A673 (cell line): Measurements from ENCODE around the gene TPGS2. TPM values are rescaled to one million over a fixed set of nuclear protein-coding genes. Genes with fewer than 3 reads are reported as not detected.

Experiments
- BruUV-seq: library from RNA; stranded (reverse); fragments of 400-500 nt; replicated peaks from 2 replicates; lab custom pipeline; 2021; lab: Mats Ljungman, UMichigan
- CTCF ChIA-PET: fragments of 300-600 bp; sonication (Branson Sonifier 250); formaldehyde crosslinking; loops from one replicate; lab custom pipeline; 2022; ENCODE audit warnings: antibody characterized with exemption; lab: Charles Lee
- POLR2A ChIA-PET: fragments of 300-600 bp; sonication (Branson Sonifier 250); formaldehyde crosslinking; loops from one replicate; lab custom pipeline; 2022; ENCODE audit warnings: antibody characterized with exemption; ENCODE audit not compliant: low non-redundant PET; lab: Charles Lee
- DNase-seq: peaks from one replicate; pipeline ENCODE4 v3.0.0-alpha.2; 2015; ENCODE audit warnings: low spot score
- H3K27ac ChIP-seq: fragments of 200-600 bp; sonication (generic); 2 replicates; pipeline ENCODE4 v1.5.1; 2016; ENCODE audit warnings: mixed run types, low read depth, mild to moderate bottlenecking, mixed read lengths, antibody characterized with exemption, low read length; ENCODE audit not compliant: poor library complexity, severe bottlenecking
- H3K27me3 ChIP-seq: fragments of 200-600 bp; sonication (generic); replicated peaks from 2 replicates; pipeline ENCODE4 v1.6.1; 2017; ENCODE audit warnings: mixed run types, low read depth, mild to moderate bottlenecking, mixed read lengths, antibody characterized with exemption, low read length; ENCODE audit not compliant: insufficient read depth, poor library complexity
- H3K36me3 ChIP-seq: fragments of 200-600 bp; sonication (generic); 2 replicates; pipeline ENCODE4 v1.6.1; 2016; ENCODE audit warnings: mixed run types, mild to moderate bottlenecking, mixed read lengths, antibody characterized with exemption, low read length; ENCODE audit not compliant: insufficient read depth, poor library complexity, severe bottlenecking
- H3K4me1 ChIP-seq: fragments of 200-600 bp; sonication (generic); 2 replicates; pipeline ENCODE4 v1.6.1; 2017; ENCODE audit warnings: mixed run types, mild to moderate bottlenecking, mixed read lengths, antibody characterized with exemption, low read length; ENCODE audit not compliant: insufficient read depth, poor library complexity, severe bottlenecking
- H3K4me3 ChIP-seq: fragments of 200-600 bp; sonication (generic); 2 replicates; pipeline ENCODE4 v1.5.1; 2016; ENCODE audit warnings: low read depth, mixed run types, mild to moderate bottlenecking, mixed read lengths, low read length; ENCODE audit not compliant: poor library complexity, severe bottlenecking
- H3K9me3 ChIP-seq: fragments of 200-600 bp; sonication (generic); 2 replicates; pipeline ENCODE4 v1.6.1; 2016; ENCODE audit warnings: mixed run types, low read depth, mild to moderate bottlenecking, mixed read lengths, antibody characterized with exemption, low read length; ENCODE audit not compliant: poor library complexity, severe bottlenecking
- EZH2 ChIP-seq: fragments of 200-600 bp; sonication (generic); IDR thresholded peaks from 2 replicates; pipeline ENCODE4 v1.6.1; 2017; ENCODE audit warnings: borderline replicate concordance, low read depth, mild to moderate bottlenecking, mixed read lengths, antibody characterized with exemption, low read length; ENCODE audit not compliant: poor library complexity, severe bottlenecking
- intact Hi-C: fragments of 100-400 bp; cut with micrococcal nuclease; formaldehyde crosslinking; loops from one replicate; pipeline ENCODE4 v1.10.0; 2022; ENCODE audit not compliant: unreplicated experiment
- total RNA-seq: library from RNA; stranded (reverse); gene quantifications from 2 replicates; pipeline ENCODE4 v1.2.3, GENCODE V29; 2021
- TF ChIP-seq, protein P1 (sequence below): fragments of 300-800, 200-600 bp; sonication (generic); conservative IDR thresholded peaks from 2 replicates; pipeline ENCODE4 v1.5.1; 2017; ENCODE audit warnings: low read depth, mild to moderate bottlenecking, antibody characterized with exemption, low read length, moderate library complexity, mixed read lengths

The TPGS2 gene
- total RNA-seq, 1 experiment from 2014 or later = 106 TPM

DNA sequence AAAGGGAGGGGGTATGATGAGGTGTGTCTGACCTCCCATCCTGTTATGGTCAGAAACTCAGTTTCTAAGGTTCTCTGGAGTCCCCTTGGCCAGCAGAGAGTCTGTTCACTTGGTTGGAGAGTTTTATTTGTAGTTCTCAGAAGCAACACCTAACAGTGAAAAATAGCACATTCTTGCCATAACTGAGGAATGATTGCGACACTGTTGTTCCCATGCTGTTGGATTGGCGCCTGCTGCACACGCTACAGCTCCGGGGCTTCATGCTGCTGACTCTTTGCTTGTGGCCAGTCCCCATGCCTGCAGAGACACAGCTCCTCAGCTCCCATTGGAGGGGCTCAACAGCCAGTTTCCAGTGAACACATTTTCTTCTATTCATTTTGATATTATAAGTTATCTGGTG lies 42.1 kb downstream of the TPGS2 start:
- TF ChIP-seq, protein P1, sequence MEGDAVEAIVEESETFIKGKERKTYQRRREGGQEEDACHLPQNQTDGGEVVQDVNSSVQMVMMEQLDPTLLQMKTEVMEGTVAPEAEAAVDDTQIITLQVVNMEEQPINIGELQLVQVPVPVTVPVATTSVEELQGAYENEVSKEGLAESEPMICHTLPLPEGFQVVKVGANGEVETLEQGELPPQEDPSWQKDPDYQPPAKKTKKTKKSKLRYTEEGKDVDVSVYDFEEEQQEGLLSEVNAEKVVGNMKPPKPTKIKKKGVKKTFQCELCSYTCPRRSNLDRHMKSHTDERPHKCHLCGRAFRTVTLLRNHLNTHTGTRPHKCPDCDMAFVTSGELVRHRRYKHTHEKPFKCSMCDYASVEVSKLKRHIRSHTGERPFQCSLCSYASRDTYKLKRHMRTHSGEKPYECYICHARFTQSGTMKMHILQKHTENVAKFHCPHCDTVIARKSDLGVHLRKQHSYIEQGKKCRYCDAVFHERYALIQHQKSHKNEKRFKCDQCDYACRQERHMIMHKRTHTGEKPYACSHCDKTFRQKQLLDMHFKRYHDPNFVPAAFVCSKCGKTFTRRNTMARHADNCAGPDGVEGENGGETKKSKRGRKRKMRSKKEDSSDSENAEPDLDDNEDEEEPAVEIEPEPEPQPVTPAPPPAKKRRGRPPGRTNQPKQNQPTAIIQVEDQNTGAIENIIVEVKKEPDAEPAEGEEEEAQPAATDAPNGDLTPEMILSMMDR = no peak
- no peak for TF ChIP-seq EZH2
- POLR2A ChIA-PET = no interaction called here
- H3K36me3 ChIP-seq = peaks cover 7% of the 10 kb centered on the region
- intact Hi-C loops = no loop called here
- no peak overlapping the region for H3K4me3 ChIP-seq
- H3K9me3 ChIP-seq = no peaks in the 10 kb centered on the region
- DNase-seq = peak; percentile 7
- H3K27ac ChIP-seq = no peak overlapping the region
- no peaks in the 10 kb centered on the region for H3K4me1 ChIP-seq
- no TSS peak for BruUV-seq
- CTCF ChIA-PET = no interaction called here
- H3K27me3 ChIP-seq = no peaks in the 10 kb centered on the region

GRCh38 chr18:36783792-36784191 lies 45.0 kb downstream of the TPGS2 start:
- POLR2A ChIA-PET = interaction anchor here (0.6 kb wide), 1 partner anchor 595 kb away, joined by 4 read pairs; no protein-coding TSS in a partner anchor
- TF ChIP-seq EZH2 = no peak
- TF ChIP-seq, protein P1 = no peak

DNA sequence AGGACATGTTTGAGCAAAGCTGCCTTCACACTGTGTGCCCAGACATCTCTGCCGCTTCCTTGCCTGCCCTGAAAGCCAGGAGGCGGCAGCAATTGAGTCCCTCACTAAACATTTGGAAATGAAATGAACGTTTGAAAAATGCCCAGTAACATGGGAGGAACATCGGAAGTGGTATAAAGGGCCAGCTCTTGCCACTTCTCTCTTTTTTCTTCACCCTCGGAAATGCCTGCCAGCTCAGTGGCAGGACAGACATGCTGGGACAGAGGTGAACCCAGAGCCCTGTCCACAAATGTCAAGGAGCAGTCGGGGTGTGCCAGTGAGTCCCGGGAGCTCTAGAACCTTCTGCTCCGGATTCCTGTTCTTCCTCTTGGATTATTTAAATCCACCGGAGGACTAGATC lies 46.1 kb downstream of the TPGS2 start:
- no peak for TF ChIP-seq EZH2
- TF ChIP-seq, protein P1 = no peak
- no peaks in the 10 kb centered on the region for H3K36me3 ChIP-seq
- no peak overlapping the region for H3K27ac ChIP-seq
- DNase-seq = no peak
- POLR2A ChIA-PET = no interaction called here
- no peak overlapping the region for H3K4me3 ChIP-seq
- H3K9me3 ChIP-seq = no peaks in the 10 kb centered on the region
- intact Hi-C loops = no loop called here
- H3K4me1 ChIP-seq = no peaks in the 10 kb centered on the region
- CTCF ChIA-PET = no interaction called here
- no peaks in the 10 kb centered on the region for H3K27me3 ChIP-seq
- no TSS peak for BruUV-seq

More at GRCh38 chr18:36783792-36784191, 45.0 kb downstream of the TPGS2 start:
- Histone ChIP-seq H3K27ac (no peak overlapping the region), H3K9me3 (no peaks in the 10 kb centered on the region), H3K4me3 (no peak overlapping the region), H3K36me3 (no peaks in the 10 kb centered on the region), H3K27me3 (no peaks in the 10 kb centered on the region), H3K4me1 (no peaks in the 10 kb centered on the region)
- CTCF ChIA-PET = no interaction called here
- intact Hi-C loops = no loop called here
- no peak for DNase-seq
- no TSS peak for BruUV-seq
